ENCODE measurements around the gene CFAP90.

- TF ChIP-seq TARDBP (IDR thresholded peaks at IDR 0.05) (no peak), SUZ12 (IDR thresholded peaks at IDR 0.05) (no peak), HDGF (IDR thresholded peaks at IDR 0.05; ENCODE audit: borderline replicate concordance) (no peak), ZNF384 (IDR thresholded peaks at IDR 0.05) (no peak), ARNT (IDR thresholded peaks at IDR 0.05) (no peak), FOXA1 (IDR thresholded peaks at IDR 0.05) (no peak), NFRKB (IDR thresholded peaks at IDR 0.05) (no peak)
Measured at GRCh38 chr5:7888901-7889300, 38.0 kb upstream of the CFAP90 start.
